PC-9 (cell line): ENCODE data around the gene CRY1.

Source experiments
- CTCF ChIP-seq: fragments of 200-600 bp; sonication (generic); conservative IDR thresholded peaks from 2 replicates; pipeline ENCODE4 v1.6.1; 2017; ENCODE audit warnings: mixed run types, antibody characterized with exemption, mild to moderate bottlenecking, moderate library complexity
- EZH2 ChIP-seq: fragments of 200-600 bp; sonication (generic); IDR thresholded peaks from 2 replicates; pipeline ENCODE4 v1.8.0; 2017; ENCODE audit warnings: antibody characterized with exemption, low read depth

GRCh38 chr12:107135177-107135576, 41.8 kb upstream of the CRY1 start:
- no peak for TF ChIP-seq CTCF
- TF ChIP-seq EZH2 = no peak
